SK-N-SH (cell line): ENCODE results near the gene PDZD8. TPM values are rescaled to one million over a fixed set of nuclear protein-coding genes. Genes with fewer than 3 reads are reported as not detected.

Source experiments
- CTCF ChIA-PET: fragments of 300-600, 350-600 bp; formaldehyde crosslinking; extraction: SDS; loops from one replicate; lab custom pipeline; 2021; lab: Yijun Ruan, JAX
- POLR2A ChIA-PET: fragments of 350-600 bp; sonication (Branson Sonifier 250); formaldehyde crosslinking; extraction: SDS; loops from one replicate; lab custom pipeline; 2020; ENCODE audit warnings: antibody characterized with exemption, inconsistent platforms; lab: Yijun Ruan, JAX
- DNase-seq: peaks from one replicate; pipeline ENCODE4 v3.0.0; 2012
- H2AFZ ChIP-seq: fragments of 200-600 bp; sonication (generic); 2 replicates; pipeline ENCODE4 v1.8.1; 2016; ENCODE audit warnings: antibody characterized with exemption, mild to moderate bottlenecking, low read depth
- H3F3A ChIP-seq: fragments of 200-600 bp; sonication (generic); replicated peaks from 2 replicates; pipeline ENCODE3; 2016; ENCODE audit warnings: antibody characterized with exemption, mild to moderate bottlenecking; ENCODE audit not compliant: insufficient read depth
- H3K27ac ChIP-seq, 2 experiments: fragments of 200-500 bp in 1 of 2; fragments of 200-600 bp in 1 of 2; sonication (Bioruptor generic) in 1 of 2; sonication (generic), shearing (Covaris generic) in 1 of 2; 2 replicates each; pipeline versions ENCODE4 v1.5.1 to v1.6.1; 2014 to 2016; ENCODE audit warnings: low read depth in 2 of 2, inconsistent platforms in 1 of 2, low read length in 1 of 2, mild to moderate bottlenecking in 1 of 2, mixed read lengths in 1 of 2
- H3K27me3 ChIP-seq: fragments of 200-600 bp; sonication (generic), shearing (Covaris generic); 2 replicates; pipeline ENCODE4 v1.6.1; 2016; ENCODE audit warnings: mixed run types; ENCODE audit not compliant: insufficient read depth
- H3K36me3 ChIP-seq, 2 experiments: fragments of 200-500 bp in 1 of 2; fragments of 200-600 bp in 1 of 2; sonication (Bioruptor generic) in 1 of 2; sonication (generic) in 1 of 2; replicated peaks in 1 of 2; 2 replicates each; pipeline versions ENCODE3 to v1.5.1; 2014 to 2016; ENCODE audit warnings: low read length in 1 of 2, mild to moderate bottlenecking in 1 of 2; ENCODE audit not compliant: insufficient read depth in 2 of 2, control insufficient read depth in 1 of 2
- H3K4me1 ChIP-seq, 2 experiments: fragments of 200-500 bp in 1 of 2; fragments of 200-600 bp in 1 of 2; sonication (Bioruptor generic) in 1 of 2; sonication (generic), shearing (Covaris generic) in 1 of 2; 2 replicates each; pipeline versions ENCODE4 v1.5.1 to v1.6.1; 2014 to 2016; ENCODE audit warnings: low read depth in 1 of 2, low read length in 1 of 2, mixed run types in 1 of 2; ENCODE audit not compliant: insufficient read depth in 2 of 2, control insufficient read depth in 1 of 2
- H3K4me2 ChIP-seq: fragments of 200-600 bp; sonication (generic), shearing (Covaris generic); 2 replicates; pipeline ENCODE4 v1.6.1; 2017; ENCODE audit warnings: mixed run types
- H3K4me3 ChIP-seq, 2 experiments: fragments of 200-500 bp in 1 of 2; fragments of 200-600 bp in 1 of 2; sonication (Bioruptor generic) in 1 of 2; sonication (generic), shearing (Covaris generic) in 1 of 2; 2 replicates each; pipeline versions ENCODE4 v1.5.1 to v1.8.1; 2014 to 2016; ENCODE audit warnings: low read depth in 2 of 2, inconsistent platforms in 1 of 2, low read length in 1 of 2, mild to moderate bottlenecking in 1 of 2, mixed read lengths in 1 of 2, moderate library complexity in 1 of 2
- H3K79me2 ChIP-seq: fragments of 200-600 bp; sonication (generic); 2 replicates; pipeline ENCODE4 v1.8.1; 2017; ENCODE audit warnings: mild to moderate bottlenecking; ENCODE audit not compliant: insufficient read depth
- H3K9ac ChIP-seq: fragments of 200-600 bp; sonication (generic); 2 replicates; pipeline ENCODE4 v1.6.1; 2017; ENCODE audit warnings: mixed run types
- H3K9me2 ChIP-seq: fragments of 200-600 bp; sonication (generic); 2 replicates; pipeline ENCODE4 v1.6.1; 2017; ENCODE audit warnings: mixed run types
- H3K9me3 ChIP-seq: fragments of 200-600 bp; sonication (generic); 2 replicates; pipeline ENCODE4 v1.6.1; 2017; ENCODE audit warnings: mixed run types, mild to moderate bottlenecking, moderate library complexity
- H4K20me1 ChIP-seq: fragments of 200-600 bp; sonication (generic); 2 replicates; pipeline ENCODE4 v1.6.1; 2017; ENCODE audit warnings: mild to moderate bottlenecking, mixed run types; ENCODE audit not compliant: insufficient read depth
- CHD2 ChIP-seq: fragments of 150-350 bp; IDR thresholded peaks from 2 replicates; pipeline ENCODE4 v1.6.1; 2018; ENCODE audit warnings: low read length; ENCODE audit not compliant: partially characterized antibody
- FOXM1 ChIP-seq: IDR thresholded peaks from 2 replicates; pipeline ENCODE4 v1.4.0; 2012; ENCODE audit warnings: low read depth, mild to moderate bottlenecking
- GATA2 ChIP-seq: sonication (generic); formaldehyde crosslinking; IDR thresholded peaks from 2 replicates; pipeline ENCODE4 v1.5.0; 2020; ENCODE audit warnings: mild to moderate bottlenecking, missing genetic modification reagents
- MEF2A ChIP-seq: IDR thresholded peaks from 2 replicates; pipeline ENCODE4 v1.4.0; 2012; ENCODE audit warnings: low read depth, borderline replicate concordance
- RAD21 ChIP-seq: IDR thresholded peaks from 2 replicates; pipeline ENCODE4 v1.6.1; 2012; ENCODE audit warnings: mild to moderate bottlenecking, low read length
- RCOR1 ChIP-seq: fragments of 150-350 bp; IDR thresholded peaks from 2 replicates; pipeline ENCODE4 v1.6.1; 2017; ENCODE audit warnings: antibody characterized with exemption, low read length
- RXRA ChIP-seq: IDR thresholded peaks from 2 replicates; pipeline ENCODE4 v1.4.0; 2012; ENCODE audit warnings: low read depth, mild to moderate bottlenecking, borderline replicate concordance
- SIN3A ChIP-seq: IDR thresholded peaks from 2 replicates; pipeline ENCODE4 v1.6.1; 2012; ENCODE audit warnings: low read depth, mild to moderate bottlenecking, low read length, moderate library complexity, borderline replicate concordance
- TCF12 ChIP-seq: IDR thresholded peaks from 2 replicates; pipeline ENCODE4 v1.4.0; 2012
- WGBS: methylation state at CpG from one replicate; pipeline ENCODE4 v1.1.6; 2017; ENCODE audit warnings: low lambda C conversion rate; 5-methylcytosine and 5-hydroxymethylcytosine counted together
- polyA plus RNA-seq, 3 experiments: library from polyadenylated mRNA; depleted of rRNA; stranded (reverse); fragments of >200 nt; gene quantifications; 2 replicates each; pipeline ENCODE4 v1.2.3, GENCODE V29; 2012
- TF ChIP-seq, protein P1 (sequence below): fragments of 150-350 bp; IDR thresholded peaks from 2 replicates; pipeline ENCODE4 v1.6.1; 2017; ENCODE audit warnings: antibody characterized with exemption, low read length, low read depth, borderline replicate concordance
- TF ChIP-seq, protein P2 (sequence below): IDR thresholded peaks from 2 replicates; pipeline ENCODE4; 2012
- TF ChIP-seq, protein P3 (sequence below): fragments of 150-350 bp; IDR thresholded peaks from 2 replicates; pipeline ENCODE4 v1.6.1; 2016; ENCODE audit warnings: mild to moderate bottlenecking, low read depth, low read length
- TF ChIP-seq, protein P4 (sequence below): IDR thresholded peaks from 2 replicates; pipeline ENCODE4 v1.4.0; 2012; ENCODE audit warnings: low read depth, borderline replicate concordance
- TF ChIP-seq, protein P5 (sequence below): IDR thresholded peaks from 2 replicates; pipeline ENCODE4 v1.6.1; 2012; ENCODE audit warnings: mild to moderate bottlenecking, low read depth, low read length, moderate library complexity

The PDZD8 gene
- polyA plus RNA-seq, 1 of the 3 experiments (the other 2 are of a cell fraction) = 6.6 TPM

DNA sequence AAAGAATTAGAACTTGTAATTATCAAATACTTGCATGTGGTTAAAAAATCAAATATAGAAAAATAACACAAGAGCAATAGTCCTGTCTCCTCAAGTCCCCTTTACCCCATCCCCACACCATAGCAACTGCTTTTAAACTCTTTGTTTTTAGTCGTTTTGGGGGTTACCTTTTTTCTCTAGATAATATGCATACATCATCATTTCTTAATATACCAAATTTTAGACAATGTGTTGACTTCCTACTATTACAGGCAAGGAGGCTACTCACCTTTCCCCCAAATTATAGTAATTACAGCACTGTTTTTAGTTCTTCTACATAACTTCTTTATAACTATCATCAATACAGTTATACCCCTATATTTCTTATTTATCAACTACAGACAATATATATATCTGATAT lies 77.0 kb downstream of the PDZD8 start:
- Histone ChIP-seq H3F3A (no peaks in the 10 kb centered on the region), H3K4me1 (no peaks in the 10 kb centered on the region), H3K79me2 (peaks cover 24% of the 10 kb centered on the region), H3K9ac (no peak overlapping the region), H3K4me2 (no peak overlapping the region), H3K9me3 (no peaks in the 10 kb centered on the region), H3K9me2 (no peaks in the 10 kb centered on the region), H3K4me3 (no peak overlapping the region), H4K20me1 (no peaks in the 10 kb centered on the region; the same call in 1 of the 2 replicates), H3K27ac (no peak overlapping the region), H3K36me3 (peaks cover 0 to 5% of the 10 kb centered on the region in 2 experiments), H3K27me3 (no peaks in the 10 kb centered on the region), H2AFZ (no peak overlapping the region)
- 54% methylated on average over 1 of the region's 1 CpG for WGBS
- no peak for TF ChIP-seq RCOR1
- no peak for TF ChIP-seq GATA2
- TF ChIP-seq, protein P1, sequence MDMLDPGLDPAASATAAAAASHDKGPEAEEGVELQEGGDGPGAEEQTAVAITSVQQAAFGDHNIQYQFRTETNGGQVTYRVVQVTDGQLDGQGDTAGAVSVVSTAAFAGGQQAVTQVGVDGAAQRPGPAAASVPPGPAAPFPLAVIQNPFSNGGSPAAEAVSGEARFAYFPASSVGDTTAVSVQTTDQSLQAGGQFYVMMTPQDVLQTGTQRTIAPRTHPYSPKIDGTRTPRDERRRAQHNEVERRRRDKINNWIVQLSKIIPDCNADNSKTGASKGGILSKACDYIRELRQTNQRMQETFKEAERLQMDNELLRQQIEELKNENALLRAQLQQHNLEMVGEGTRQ = no peak
- TF ChIP-seq RAD21 = no peak
- TF ChIP-seq, protein P2, sequence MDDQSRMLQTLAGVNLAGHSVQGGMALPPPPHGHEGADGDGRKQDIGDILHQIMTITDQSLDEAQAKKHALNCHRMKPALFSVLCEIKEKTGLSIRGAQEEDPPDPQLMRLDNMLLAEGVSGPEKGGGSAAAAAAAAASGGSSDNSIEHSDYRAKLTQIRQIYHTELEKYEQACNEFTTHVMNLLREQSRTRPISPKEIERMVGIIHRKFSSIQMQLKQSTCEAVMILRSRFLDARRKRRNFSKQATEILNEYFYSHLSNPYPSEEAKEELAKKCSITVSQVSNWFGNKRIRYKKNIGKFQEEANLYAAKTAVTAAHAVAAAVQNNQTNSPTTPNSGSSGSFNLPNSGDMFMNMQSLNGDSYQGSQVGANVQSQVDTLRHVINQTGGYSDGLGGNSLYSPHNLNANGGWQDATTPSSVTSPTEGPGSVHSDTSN = no peak
- TF ChIP-seq, protein P3, sequence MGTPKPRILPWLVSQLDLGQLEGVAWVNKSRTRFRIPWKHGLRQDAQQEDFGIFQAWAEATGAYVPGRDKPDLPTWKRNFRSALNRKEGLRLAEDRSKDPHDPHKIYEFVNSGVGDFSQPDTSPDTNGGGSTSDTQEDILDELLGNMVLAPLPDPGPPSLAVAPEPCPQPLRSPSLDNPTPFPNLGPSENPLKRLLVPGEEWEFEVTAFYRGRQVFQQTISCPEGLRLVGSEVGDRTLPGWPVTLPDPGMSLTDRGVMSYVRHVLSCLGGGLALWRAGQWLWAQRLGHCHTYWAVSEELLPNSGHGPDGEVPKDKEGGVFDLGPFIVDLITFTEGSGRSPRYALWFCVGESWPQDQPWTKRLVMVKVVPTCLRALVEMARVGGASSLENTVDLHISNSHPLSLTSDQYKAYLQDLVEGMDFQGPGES = no peak
- TF ChIP-seq FOXM1 = no peak
- TF ChIP-seq RXRA = no peak
- TF ChIP-seq, protein P4, sequence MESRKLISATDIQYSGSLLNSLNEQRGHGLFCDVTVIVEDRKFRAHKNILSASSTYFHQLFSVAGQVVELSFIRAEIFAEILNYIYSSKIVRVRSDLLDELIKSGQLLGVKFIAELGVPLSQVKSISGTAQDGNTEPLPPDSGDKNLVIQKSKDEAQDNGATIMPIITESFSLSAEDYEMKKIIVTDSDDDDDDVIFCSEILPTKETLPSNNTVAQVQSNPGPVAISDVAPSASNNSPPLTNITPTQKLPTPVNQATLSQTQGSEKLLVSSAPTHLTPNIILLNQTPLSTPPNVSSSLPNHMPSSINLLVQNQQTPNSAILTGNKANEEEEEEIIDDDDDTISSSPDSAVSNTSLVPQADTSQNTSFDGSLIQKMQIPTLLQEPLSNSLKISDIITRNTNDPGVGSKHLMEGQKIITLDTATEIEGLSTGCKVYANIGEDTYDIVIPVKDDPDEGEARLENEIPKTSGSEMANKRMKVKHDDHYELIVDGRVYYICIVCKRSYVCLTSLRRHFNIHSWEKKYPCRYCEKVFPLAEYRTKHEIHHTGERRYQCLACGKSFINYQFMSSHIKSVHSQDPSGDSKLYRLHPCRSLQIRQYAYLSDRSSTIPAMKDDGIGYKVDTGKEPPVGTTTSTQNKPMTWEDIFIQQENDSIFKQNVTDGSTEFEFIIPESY = no peak
- no peak for TF ChIP-seq CHD2
- TF ChIP-seq TCF12 = no peak
- ChIA-PET CTCF (interaction anchor here (2.3 to 4.9 kb wide), 2 partner anchors 21 to 81 kb away, joined by 6 to 28 read pairs; no protein-coding TSS in a partner anchor), POLR2A (no interaction called here)
- DNase-seq = no peak

DNA sequence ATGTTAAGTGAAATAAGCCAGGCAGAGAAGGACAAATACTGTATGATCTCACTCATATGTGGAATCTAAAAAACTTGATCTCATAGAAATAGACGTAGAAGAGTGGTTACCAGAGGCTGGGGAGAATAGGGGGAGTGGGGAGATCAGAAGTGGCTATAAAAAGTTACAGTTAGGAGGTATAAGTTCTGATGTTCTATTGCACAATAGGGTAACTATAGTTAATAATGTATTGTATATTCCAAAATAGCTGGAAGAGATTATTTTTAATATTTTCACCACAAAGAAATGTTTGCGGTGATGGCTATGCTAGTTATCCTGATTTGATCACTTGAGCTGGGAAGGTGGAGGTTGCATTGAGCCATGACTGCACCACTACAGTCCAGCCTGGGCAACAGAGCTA lies 80.5 kb downstream of the PDZD8 start:
- H3K27me3 ChIP-seq = no peaks in the 10 kb centered on the region
- no peak overlapping the region for H2AFZ ChIP-seq
- no peak overlapping the region for H3K4me2 ChIP-seq
- peaks cover under 1 to 11% of the 10 kb centered on the region in 2 experiments for H3K36me3 ChIP-seq
- H3K79me2 ChIP-seq = peaks cover 31% of the 10 kb centered on the region
- 0 out of 4 replicates have a peak, but pooled peaks cover 0 to 3% of the 10 kb centered on the region in 2 experiments for H3K4me1 ChIP-seq
- no peak overlapping the region for H3K4me3 ChIP-seq
- no peaks in the 10 kb centered on the region for H3K9me2 ChIP-seq
- H3K9ac ChIP-seq = no peak overlapping the region
- H4K20me1 ChIP-seq = no peaks in the 10 kb centered on the region; the same call in 1 of the 2 replicates
- H3K27ac ChIP-seq = no peak overlapping the region
- TF ChIP-seq SIN3A (no peak), GATA2 (no peak), MEF2A (no peak)
- TF ChIP-seq, protein P2 = no peak
- TF ChIP-seq, protein P5, sequence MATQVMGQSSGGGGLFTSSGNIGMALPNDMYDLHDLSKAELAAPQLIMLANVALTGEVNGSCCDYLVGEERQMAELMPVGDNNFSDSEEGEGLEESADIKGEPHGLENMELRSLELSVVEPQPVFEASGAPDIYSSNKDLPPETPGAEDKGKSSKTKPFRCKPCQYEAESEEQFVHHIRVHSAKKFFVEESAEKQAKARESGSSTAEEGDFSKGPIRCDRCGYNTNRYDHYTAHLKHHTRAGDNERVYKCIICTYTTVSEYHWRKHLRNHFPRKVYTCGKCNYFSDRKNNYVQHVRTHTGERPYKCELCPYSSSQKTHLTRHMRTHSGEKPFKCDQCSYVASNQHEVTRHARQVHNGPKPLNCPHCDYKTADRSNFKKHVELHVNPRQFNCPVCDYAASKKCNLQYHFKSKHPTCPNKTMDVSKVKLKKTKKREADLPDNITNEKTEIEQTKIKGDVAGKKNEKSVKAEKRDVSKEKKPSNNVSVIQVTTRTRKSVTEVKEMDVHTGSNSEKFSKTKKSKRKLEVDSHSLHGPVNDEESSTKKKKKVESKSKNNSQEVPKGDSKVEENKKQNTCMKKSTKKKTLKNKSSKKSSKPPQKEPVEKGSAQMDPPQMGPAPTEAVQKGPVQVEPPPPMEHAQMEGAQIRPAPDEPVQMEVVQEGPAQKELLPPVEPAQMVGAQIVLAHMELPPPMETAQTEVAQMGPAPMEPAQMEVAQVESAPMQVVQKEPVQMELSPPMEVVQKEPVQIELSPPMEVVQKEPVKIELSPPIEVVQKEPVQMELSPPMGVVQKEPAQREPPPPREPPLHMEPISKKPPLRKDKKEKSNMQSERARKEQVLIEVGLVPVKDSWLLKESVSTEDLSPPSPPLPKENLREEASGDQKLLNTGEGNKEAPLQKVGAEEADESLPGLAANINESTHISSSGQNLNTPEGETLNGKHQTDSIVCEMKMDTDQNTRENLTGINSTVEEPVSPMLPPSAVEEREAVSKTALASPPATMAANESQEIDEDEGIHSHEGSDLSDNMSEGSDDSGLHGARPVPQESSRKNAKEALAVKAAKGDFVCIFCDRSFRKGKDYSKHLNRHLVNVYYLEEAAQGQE = no peak
- ChIA-PET POLR2A (no interaction called here), CTCF (interaction anchor here (1.0 to 1.6 kb wide), 5 partner anchors 20 to 148 kb away, joined by 3 to 8 read pairs (median 3); no protein-coding TSS in a partner anchor)
- 94% methylated on average over 2 of the region's 2 CpGs for WGBS
- DNase-seq = no peak
- no peaks in the 10 kb centered on the region for H3F3A ChIP-seq
- H3K9me3 ChIP-seq = no peaks in the 10 kb centered on the region
